ENCODE data around the gene FOXN3. TPM values are rescaled to one million over a fixed set of nuclear protein-coding genes. Genes with fewer than 3 reads are reported as not detected.

The FOXN3 gene
- total and polyA plus RNA-seq, 2 donors (not counting 1 experiment from before 2014, with no cell fraction given), result 27.9 to 33.3 TPM

- Histone ChIP-seq H3K79me2 (ENCODE audit: control insufficient read depth, insufficient read depth, low read length) (no peaks in the 10 kb centered on the region), H3K9me3 (ENCODE audit: control insufficient read depth, insufficient read depth, low read depth, low read length) (no peaks in the 10 kb centered on the region), H3K27ac (ENCODE audit: insufficient read depth, low read length) (no peak overlapping the region), H2AFZ (ENCODE audit: low read length) (no peak overlapping the region), H4K20me1 (ENCODE audit: control insufficient read depth, extremely low read depth, insufficient read depth, low read length) (no peaks in the 10 kb centered on the region), H3K27me3 (ENCODE audit: control insufficient read depth, insufficient read depth, low read length) (no peaks in the 10 kb centered on the region), H3K36me3 (ENCODE audit: control insufficient read depth, insufficient read depth, low read length) (no peaks in the 10 kb centered on the region), H3K9ac (ENCODE audit: insufficient read depth, low read length) (no peak overlapping the region), H3K4me2 (ENCODE audit: extremely low read depth, insufficient read depth, low read length) (no peak overlapping the region), H3K4me3 (replicated peaks in 1 of 4; ENCODE audit: control extremely low read depth in 1 of 4, insufficient read depth in 1 of 4, low read depth in 3 of 4, low read length in 4 of 4) (no peak overlapping the region), H3K4me1 (ENCODE audit: control insufficient read depth, extremely low read depth, insufficient read depth, low read length) (no peaks in the 10 kb centered on the region)
- no peak for DNase-seq (ENCODE audit: low read depth in 2 of 2)
- TF ChIP-seq EZH2 (IDR thresholded peaks at IDR 0.05; ENCODE audit: low read length, missing control alignments) (no peak), CTCF (conservative IDR thresholded peaks at IDR 0.05 in 1 of 2, IDR thresholded peaks at IDR 0.05 in 1 of 2; ENCODE audit: low read depth in 1 of 2, low read length in 2 of 2) (no peak)
These were observed 126.2 kb downstream of the FOXN3 start for GRCh38 chr14:89290813-89291212.

- Histone ChIP-seq H3K36me3 (ENCODE audit: control insufficient read depth, insufficient read depth, low read length) (no peaks in the 10 kb centered on the region), H4K20me1 (ENCODE audit: control insufficient read depth, extremely low read depth, insufficient read depth, low read length) (no peaks in the 10 kb centered on the region), H3K9ac (ENCODE audit: insufficient read depth, low read length) (no peak overlapping the region), H3K79me2 (ENCODE audit: control insufficient read depth, insufficient read depth, low read length) (no peaks in the 10 kb centered on the region), H3K4me2 (ENCODE audit: extremely low read depth, insufficient read depth, low read length) (no peak overlapping the region), H3K27ac (ENCODE audit: insufficient read depth, low read length) (no peak overlapping the region), H2AFZ (ENCODE audit: low read length) (no peak overlapping the region), H3K9me3 (ENCODE audit: control insufficient read depth, insufficient read depth, low read depth, low read length) (no peaks in the 10 kb centered on the region), H3K4me3 (replicated peaks in 1 of 4; ENCODE audit: control extremely low read depth in 1 of 4, insufficient read depth in 1 of 4, low read depth in 3 of 4, low read length in 4 of 4) (no peak overlapping the region), H3K27me3 (ENCODE audit: control insufficient read depth, insufficient read depth, low read length) (no peaks in the 10 kb centered on the region), H3K4me1 (ENCODE audit: control insufficient read depth, extremely low read depth, insufficient read depth, low read length) (no peaks in the 10 kb centered on the region)
- TF ChIP-seq CTCF (conservative IDR thresholded peaks at IDR 0.05 in 1 of 2, IDR thresholded peaks at IDR 0.05 in 1 of 2; ENCODE audit: low read depth in 1 of 2, low read length in 2 of 2) (no peak), EZH2 (IDR thresholded peaks at IDR 0.05; ENCODE audit: low read length, missing control alignments) (no peak)
- DNase-seq (ENCODE audit: low read depth in 2 of 2), result no peak
These were observed 127.6 kb downstream of the FOXN3 start for GRCh38 chr14:89289477-89289876.

- H3K4me3 ChIP-seq (replicated peaks in 1 of 4; ENCODE audit: control extremely low read depth in 1 of 4, insufficient read depth in 1 of 4, low read depth in 3 of 4, low read length in 4 of 4), result no peak overlapping the region
- DNase-seq (ENCODE audit: low read depth in 2 of 2), result no peak
- no peak overlapping the region for H2AFZ ChIP-seq (ENCODE audit: low read length)
These were observed 128.9 kb downstream of the FOXN3 start for GRCh38 chr14:89288114-89288513.

More at GRCh38 chr14:89288114-89288513, 128.9 kb downstream of the FOXN3 start:
- Histone ChIP-seq H3K4me1 (ENCODE audit: control insufficient read depth, extremely low read depth, insufficient read depth, low read length) (no peaks in the 10 kb centered on the region), H3K9ac (ENCODE audit: insufficient read depth, low read length) (no peak overlapping the region), H3K27ac (ENCODE audit: insufficient read depth, low read length) (no peak overlapping the region), H3K79me2 (ENCODE audit: control insufficient read depth, insufficient read depth, low read length) (no peaks in the 10 kb centered on the region), H3K36me3 (ENCODE audit: control insufficient read depth, insufficient read depth, low read length) (no peaks in the 10 kb centered on the region), H4K20me1 (ENCODE audit: control insufficient read depth, extremely low read depth, insufficient read depth, low read length) (no peaks in the 10 kb centered on the region), H3K27me3 (ENCODE audit: control insufficient read depth, insufficient read depth, low read length) (no peaks in the 10 kb centered on the region), H3K4me2 (ENCODE audit: extremely low read depth, insufficient read depth, low read length) (no peak overlapping the region), H3K9me3 (ENCODE audit: control insufficient read depth, insufficient read depth, low read depth, low read length) (no peaks in the 10 kb centered on the region)
- TF ChIP-seq EZH2 (IDR thresholded peaks at IDR 0.05; ENCODE audit: low read length, missing control alignments), result no peak
- no peak for TF ChIP-seq CTCF (conservative IDR thresholded peaks at IDR 0.05 in 1 of 2, IDR thresholded peaks at IDR 0.05 in 1 of 2; ENCODE audit: low read depth in 1 of 2, low read length in 2 of 2)
